ENCODE measurements around the gene EIF3K. TPM values are rescaled to one million over a fixed set of nuclear protein-coding genes. Genes with fewer than 3 reads are reported as not detected.
A peak's percentile ranks its signal among the peaks of the same experiment; 100 is the strongest.

EIF3K gene
- total and polyA plus RNA-seq, 10 of the 15 experiments (the other 5 are each of a cell fraction or from before 2014, with no cell fraction given), result 330 to 927 (median 436) TPM

DNA sequence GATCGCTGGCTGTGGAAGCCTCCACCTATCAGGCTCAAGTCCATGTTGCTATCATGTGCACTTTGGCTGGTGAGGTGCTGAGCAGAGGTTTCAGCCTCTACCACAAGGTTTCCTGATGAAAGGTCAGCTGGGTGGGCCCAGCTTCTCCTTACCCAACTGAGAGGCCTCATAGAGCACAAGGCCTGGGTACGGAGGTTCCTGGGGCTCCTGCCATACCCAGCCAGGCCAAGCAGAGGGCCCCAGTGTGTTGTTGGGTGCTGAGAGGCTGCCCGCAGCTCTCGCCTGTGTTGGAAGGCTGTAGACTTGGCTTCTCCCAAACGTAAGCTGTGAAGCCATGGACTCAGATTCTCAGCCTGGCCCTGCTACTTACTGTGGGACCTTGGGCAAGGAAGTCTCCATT is 56.6 kb downstream of the EIF3K start:
- H3K4me2 ChIP-seq (ENCODE audit: control insufficient read depth, insufficient read depth), result 0 out of 2 replicates have a peak overlapping the region, but pooled peaks have one; percentile 2
- DNase-seq (ENCODE audit: low read depth, low spot score), result no peak
- peak overlapping the region; percentile 79 for H3K27ac ChIP-seq (ENCODE audit: control insufficient read depth, insufficient read depth)
- POLR2A ChIA-PET, result interaction anchor here (0.6 kb wide), 2 partner anchors 42 to 313 kb away, joined by 4 to 5 read pairs; no protein-coding TSS in a partner anchor
- H3K36me3 ChIP-seq (ENCODE audit: control insufficient read depth in 2 of 2, insufficient read depth in 2 of 2, low read length in 1 of 2), result peaks cover 0 to 8% of the 10 kb centered on the region in 2 experiments; a peak in 2 of 4 replicates
- H3K27me3 ChIP-seq (replicated peaks in 1 of 2; ENCODE audit: control insufficient read depth in 2 of 2, insufficient read depth in 2 of 2, low read length in 1 of 2), result no peaks in the 10 kb centered on the region
- 89% methylated on average over 5 of the region's 5 CpGs for WGBS (ENCODE audit: insufficient coverage, insufficient replicate concordance, low lambda C conversion rate, missing lambda C conversion rate)
- no peak overlapping the region for H2AFZ ChIP-seq (ENCODE audit: control insufficient read depth, low read depth, low read length)
- H3K9ac ChIP-seq (ENCODE audit: control insufficient read depth, insufficient read depth, low read length), result no peak overlapping the region
- BruUV-seq (replicated peaks), result no TSS peak
- peak overlapping the region; percentile 13; the same call in 1 of the 2 replicates for H3K4me3 ChIP-seq
- FAIRE-seq, result no peak
- intact Hi-C loops (cut with micrococcal nuclease; ENCODE audit: unreplicated experiment) (no loop called here), in situ Hi-C loops (cut with MboI) (no loop called here)
- H4K20me1 ChIP-seq (ENCODE audit: control insufficient read depth, insufficient read depth), result no peaks in the 10 kb centered on the region
- TF ChIP-seq RUNX3 (IDR thresholded peaks at IDR 0.05; ENCODE audit: low read length) (0 out of 2 replicates have a peak, but pooled peaks have one; percentile 19), NBN (IDR thresholded peaks at IDR 0.05) (no peak)
- RAD21 ChIA-PET (ENCODE audit: unreplicated experiment), result no interaction called here
- H3K4me1 ChIP-seq (ENCODE audit: control insufficient read depth, insufficient read depth, low read length), result peaks cover 49% of the 10 kb centered on the region
- CTCF ChIA-PET, result no interaction called here
- no peaks in the 10 kb centered on the region for H3K9me3 ChIP-seq (replicated peaks; ENCODE audit: control insufficient read depth, insufficient read depth, low read length)
- H3K79me2 ChIP-seq (ENCODE audit: control insufficient read depth, insufficient read depth, low read length), result peaks cover 71% of the 10 kb centered on the region
- SMC1A ChIA-PET (ENCODE audit: uncharacterized antibody, unreplicated experiment), result interaction anchor here (1.0 to 1.1 kb wide), 2 partner anchors 13 to 14 kb away, joined by 3 to 5 read pairs; no protein-coding TSS in a partner anchor
- peak; percentile 21; the same call in 2 of the 3 replicates for ATAC-seq

DNA sequence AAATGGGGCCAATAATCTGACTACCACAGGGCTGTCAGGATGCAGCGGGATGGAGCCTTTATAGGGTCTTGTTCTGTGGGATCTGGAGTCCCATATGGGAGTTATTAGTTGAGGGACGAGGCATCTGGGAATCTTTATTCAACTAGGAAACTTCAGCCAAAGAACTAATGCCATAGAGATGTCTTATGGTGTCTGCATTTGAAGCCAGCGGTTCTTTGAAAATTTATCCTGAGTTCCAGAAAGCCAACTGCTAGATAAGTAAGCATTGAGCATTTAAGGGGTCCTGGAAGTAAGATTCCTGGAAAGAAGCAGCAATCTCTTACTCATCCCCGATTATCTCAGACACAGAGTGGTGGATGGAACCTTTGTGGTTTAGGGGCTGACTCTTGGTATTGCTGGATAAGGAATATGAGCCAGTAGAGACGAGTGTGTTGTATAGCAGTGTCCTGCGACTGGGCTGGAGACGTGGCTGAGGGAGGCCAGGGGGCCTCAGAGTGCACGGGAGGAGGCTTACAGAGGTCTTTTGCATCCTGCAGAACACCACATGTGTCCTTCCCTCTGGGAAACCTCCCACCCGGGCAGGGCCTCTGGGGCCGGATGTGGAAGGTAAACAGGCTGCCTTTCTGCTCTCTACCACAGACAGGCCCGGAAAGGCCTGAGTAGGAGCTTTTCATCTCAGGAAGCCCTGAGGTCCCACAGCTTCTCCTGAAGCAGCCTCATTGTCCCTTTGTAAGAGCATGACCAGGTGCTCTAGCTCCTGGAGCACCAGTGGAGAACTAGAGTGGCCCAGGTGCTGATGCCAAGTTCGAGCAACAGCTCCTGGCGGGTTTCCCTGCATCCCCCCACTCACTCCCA is 57.3 kb downstream of the EIF3K start:
- FAIRE-seq (no peak), ATAC-seq (no peak), DNase-seq (ENCODE audit: low read depth, low spot score) (no peak)
- no peak overlapping the region for H3K4me3 ChIP-seq
- WGBS (ENCODE audit: insufficient coverage, insufficient replicate concordance, low lambda C conversion rate, missing lambda C conversion rate), result 69% methylated on average over 13 of the region's 13 CpGs
- peaks cover 49% of the 10 kb centered on the region for H3K4me1 ChIP-seq (ENCODE audit: control insufficient read depth, insufficient read depth, low read length)
- peak; percentile 38 for TF ChIP-seq RUNX3 (IDR thresholded peaks at IDR 0.05; ENCODE audit: low read length)
- TF ChIP-seq EED (IDR thresholded peaks at IDR 0.05; ENCODE audit: low read depth), result peak; percentile 57
- no peak for TF ChIP-seq SIX5 (IDR thresholded peaks at IDR 0.05; ENCODE audit: low read depth, low read length, severe bottlenecking)
- peaks cover 0 to 8% of the 10 kb centered on the region in 2 experiments; a peak in 2 of 4 replicates for H3K36me3 ChIP-seq (ENCODE audit: control insufficient read depth in 2 of 2, insufficient read depth in 2 of 2, low read length in 1 of 2)
- H3K9me3 ChIP-seq (replicated peaks; ENCODE audit: control insufficient read depth, insufficient read depth, low read length), result no peaks in the 10 kb centered on the region
- intact Hi-C loops (cut with micrococcal nuclease; ENCODE audit: unreplicated experiment) (no loop called here), in situ Hi-C loops (cut with MboI) (no loop called here)
- peak overlapping the region; percentile 5 for H3K4me2 ChIP-seq (ENCODE audit: control insufficient read depth, insufficient read depth)
- SMC1A ChIA-PET (ENCODE audit: uncharacterized antibody, unreplicated experiment), result interaction anchor here (1.1 kb wide), 1 partner anchor 13 kb away, joined by 3 read pairs; no protein-coding TSS in a partner anchor
- no peak overlapping the region for H3K9ac ChIP-seq (ENCODE audit: control insufficient read depth, insufficient read depth, low read length)
- H2AFZ ChIP-seq (ENCODE audit: control insufficient read depth, low read depth, low read length), result no peak overlapping the region
- H3K27ac ChIP-seq (ENCODE audit: control insufficient read depth, insufficient read depth), result peak overlapping the region; percentile 79
- no TSS peak for BruUV-seq (replicated peaks)
- POLR2A ChIA-PET, result interaction anchor here (0.5 kb wide), 1 partner anchor 123 kb away, joined by 3 read pairs; no protein-coding TSS in a partner anchor
- H3K27me3 ChIP-seq (replicated peaks in 1 of 2; ENCODE audit: control insufficient read depth in 2 of 2, insufficient read depth in 2 of 2, low read length in 1 of 2), result no peaks in the 10 kb centered on the region
- RAD21 ChIA-PET (ENCODE audit: unreplicated experiment), result no interaction called here
- H3K79me2 ChIP-seq (ENCODE audit: control insufficient read depth, insufficient read depth, low read length), result peaks cover 73% of the 10 kb centered on the region
- no peaks in the 10 kb centered on the region for H4K20me1 ChIP-seq (ENCODE audit: control insufficient read depth, insufficient read depth)
- CTCF ChIA-PET, result no interaction called here

Measured in GM12878 (cell line).